Stimulated activated CD4-positive, alpha-beta T cell treated with anti-CD3 and anti-CD28 coated beads, Interleukin-15, amount 100 ng/mL, for 48 hours (primary cell): ENCODE data around the gene CDYL.

Experiments
- DNase-seq, 2 donors: peaks; one replicate each; pipeline ENCODE4 v3.0.0-alpha.2; 2020; ENCODE audit warnings: low read depth in 2 of 2

Gene CDYL

GRCh38 chr6:4964675-4965561, 188.7 kb downstream of the CDYL start:
- no peak for DNase-seq

- DNase-seq, result no peak
Measured at GRCh38 chr6:4965562-4966389, 189.6 kb downstream of the CDYL start.

- no peak for DNase-seq
Measured at GRCh38 chr6:4967301-4968030, 191.3 kb downstream of the CDYL start.

- DNase-seq, result no peak
Measured at GRCh38 chr6:4969609-4970285, 193.5 kb downstream of the CDYL start.

DNA sequence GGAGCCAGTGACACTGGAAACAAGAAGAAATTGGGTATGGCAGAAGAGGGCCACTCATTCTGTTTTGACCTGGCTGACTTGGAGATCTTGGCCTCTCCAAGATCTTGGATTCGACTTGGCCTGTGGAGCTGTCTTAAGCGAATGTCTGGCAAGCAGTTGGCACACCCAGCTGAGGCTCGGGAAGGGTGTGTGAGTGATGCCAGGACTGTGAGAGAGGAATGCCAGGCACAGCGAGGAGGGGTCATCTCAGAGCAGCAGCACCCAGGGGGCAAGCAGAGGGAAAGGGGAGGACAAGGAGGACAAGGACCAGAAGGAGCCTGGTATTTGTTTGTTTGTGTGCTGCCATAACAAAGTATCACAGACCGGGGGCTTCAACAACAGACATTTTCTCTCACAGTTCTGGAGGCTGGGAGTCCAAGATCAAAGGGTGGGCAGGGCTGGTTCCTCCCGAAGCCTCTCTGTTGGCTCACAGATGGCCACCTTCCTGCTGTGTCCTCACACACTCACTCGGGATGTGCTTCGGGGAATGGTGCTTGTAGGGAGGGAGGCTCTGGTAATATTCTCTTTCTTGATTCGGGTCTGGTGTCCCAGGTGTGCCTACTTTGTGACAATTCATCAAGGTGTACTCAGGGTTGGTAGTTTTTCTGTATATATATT, 194.7 kb downstream of the CDYL start:
- no peak for DNase-seq

DNA sequence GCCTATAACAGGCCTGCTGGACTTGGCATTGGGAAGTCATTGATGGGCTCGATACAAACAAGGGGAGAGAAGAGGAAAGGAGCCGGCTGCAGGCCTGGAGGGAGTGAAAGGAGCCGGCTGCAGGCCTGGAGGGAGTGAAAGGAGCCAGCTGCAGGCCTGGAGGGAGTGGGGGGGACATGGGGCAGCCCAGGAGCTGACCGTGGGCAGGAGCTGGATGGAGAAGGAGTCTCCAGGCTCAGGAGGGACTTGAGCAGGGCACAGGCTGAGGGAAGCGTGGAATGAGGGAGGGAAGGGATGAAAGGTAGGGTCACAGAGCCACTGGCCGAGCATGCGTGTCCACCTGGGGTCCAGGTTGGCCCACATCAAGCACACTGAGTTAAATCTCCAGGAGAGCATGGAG, 195.6 kb downstream of the CDYL start:
- no peak for DNase-seq

DNA sequence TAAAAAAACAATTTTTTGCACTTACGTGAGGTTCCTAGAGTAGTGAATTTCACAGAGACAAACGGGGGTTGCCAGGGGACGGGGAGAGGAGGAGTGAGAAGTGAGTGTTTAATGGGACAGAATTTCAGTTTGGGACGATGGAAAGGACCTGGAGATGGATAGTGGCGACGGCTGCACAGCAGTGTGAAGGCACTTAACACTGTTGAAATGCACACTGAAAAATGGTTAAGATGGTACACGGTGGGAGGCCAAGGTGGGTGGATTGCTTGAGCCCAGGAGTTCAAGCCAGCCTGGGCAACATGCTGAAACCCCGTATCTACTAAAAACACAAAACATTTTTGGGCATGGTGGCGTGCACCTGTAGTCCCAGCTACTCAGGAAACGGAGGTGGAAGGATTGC, 196.2 kb downstream of the CDYL start:
- no peak for DNase-seq

- DNase-seq, result no peak
Measured at GRCh38 chr6:4973415-4973814, 197.2 kb downstream of the CDYL start.

DNA sequence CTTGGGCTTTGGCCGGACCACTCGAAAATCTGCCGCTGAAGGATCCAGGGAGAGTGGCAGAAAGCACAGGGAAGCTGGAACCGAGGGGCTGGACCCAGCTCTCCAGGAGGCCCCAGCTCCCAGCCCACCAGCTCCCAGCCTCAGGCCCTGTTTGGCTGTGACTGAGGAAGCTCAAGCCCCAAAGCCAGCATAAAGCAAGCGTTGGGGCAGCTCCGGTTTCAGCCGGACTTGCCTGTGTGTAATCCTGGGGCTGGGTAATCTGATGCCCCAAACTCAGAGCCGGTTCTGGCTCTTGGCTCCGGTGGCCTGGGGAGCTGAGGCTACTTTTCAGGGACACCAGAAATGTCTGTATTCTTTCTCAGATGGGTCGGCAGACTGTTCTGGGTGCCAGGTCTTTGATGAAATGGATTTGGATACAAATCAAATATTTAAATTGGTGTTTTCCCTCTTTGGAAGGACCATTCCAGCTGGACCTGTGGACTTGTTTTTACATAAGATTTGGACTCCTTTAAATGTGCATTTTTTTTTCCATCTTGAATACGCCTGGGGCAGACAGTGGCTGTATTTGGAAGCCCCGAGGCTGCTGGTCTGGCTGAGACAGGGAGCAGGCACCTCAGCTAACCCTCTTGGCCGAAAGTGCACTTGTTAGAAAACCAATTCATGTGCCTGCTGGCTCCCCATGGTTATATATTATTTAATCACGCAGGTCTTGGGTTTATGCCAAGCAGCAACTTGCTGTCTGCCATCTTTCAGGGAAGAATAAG, 198.0 kb downstream of the CDYL start:
- DNase-seq, result no peak

DNA sequence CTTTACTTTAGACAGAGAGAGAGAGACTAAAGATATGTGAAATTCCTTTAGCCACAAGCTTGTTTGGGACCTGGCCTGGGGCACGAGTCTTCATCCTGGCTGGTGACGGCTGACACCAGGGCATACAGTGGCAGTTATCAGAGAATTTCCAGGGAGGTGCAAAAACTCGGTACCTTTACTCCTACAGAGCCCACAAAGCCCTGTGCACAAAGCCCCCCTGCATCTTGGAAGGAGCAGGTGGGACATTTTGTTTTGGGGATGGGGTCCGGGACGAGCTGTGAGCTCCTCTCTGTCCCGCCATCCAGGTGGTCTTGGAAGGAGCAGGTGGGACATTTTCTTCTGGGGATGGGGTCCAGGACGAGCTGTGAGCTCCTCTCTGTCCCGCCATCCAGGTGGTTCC, 198.8 kb downstream of the CDYL start:
- DNase-seq, result no peak

DNA sequence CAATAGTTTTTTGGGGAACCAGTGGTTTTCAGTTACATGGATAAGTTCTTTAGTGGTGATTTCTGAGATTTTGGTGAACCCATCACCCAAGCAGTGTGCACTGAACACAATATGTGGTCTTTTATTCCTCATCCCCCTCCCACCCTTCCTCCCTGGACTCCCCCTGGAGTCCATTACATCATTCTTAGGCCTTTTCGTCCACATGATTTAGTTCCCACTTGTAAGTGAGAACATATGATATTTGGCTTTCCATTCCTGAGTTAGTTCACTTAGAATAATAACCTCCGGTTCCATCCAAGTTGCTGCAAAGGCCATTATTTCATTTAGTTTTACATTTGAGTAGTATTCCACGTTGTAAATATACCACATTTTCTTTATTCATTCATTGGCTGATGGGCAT, 199.3 kb downstream of the CDYL start:
- no peak for DNase-seq

- DNase-seq, result no peak
Measured at GRCh38 chr6:4977468-4977867, 201.3 kb downstream of the CDYL start.

GRCh38 chr6:4979426-4979825, 203.2 kb downstream of the CDYL start:
- no peak for DNase-seq

DNA sequence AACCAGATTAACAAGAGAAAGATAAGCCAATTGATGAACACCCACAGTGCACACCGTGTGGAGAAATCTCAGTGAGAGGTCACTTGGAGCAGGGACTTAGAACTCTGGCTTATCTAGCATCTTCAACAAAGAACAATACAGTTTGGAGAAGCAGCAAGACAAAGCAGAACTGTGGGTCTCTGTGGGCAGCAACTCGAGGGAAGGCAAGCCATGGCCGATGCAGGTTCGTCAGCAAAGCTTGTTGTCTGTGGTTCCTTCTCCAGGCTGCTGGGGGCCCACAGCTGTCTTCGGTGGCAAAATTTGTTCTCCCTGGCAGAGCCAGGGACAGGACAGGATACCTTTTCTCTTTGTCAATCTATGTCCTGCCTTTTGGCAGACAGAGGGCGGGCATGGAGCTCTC, 205.6 kb downstream of the CDYL start:
- DNase-seq, result no peak

- no peak for DNase-seq
Measured at GRCh38 chr6:4983322-4983721, 207.1 kb downstream of the CDYL start.

GRCh38 chr6:4986999-4987398, 210.8 kb downstream of the CDYL start:
- DNase-seq, result no peak

GRCh38 chr6:4987432-4987831, 211.2 kb downstream of the CDYL start:
- no peak for DNase-seq

DNA sequence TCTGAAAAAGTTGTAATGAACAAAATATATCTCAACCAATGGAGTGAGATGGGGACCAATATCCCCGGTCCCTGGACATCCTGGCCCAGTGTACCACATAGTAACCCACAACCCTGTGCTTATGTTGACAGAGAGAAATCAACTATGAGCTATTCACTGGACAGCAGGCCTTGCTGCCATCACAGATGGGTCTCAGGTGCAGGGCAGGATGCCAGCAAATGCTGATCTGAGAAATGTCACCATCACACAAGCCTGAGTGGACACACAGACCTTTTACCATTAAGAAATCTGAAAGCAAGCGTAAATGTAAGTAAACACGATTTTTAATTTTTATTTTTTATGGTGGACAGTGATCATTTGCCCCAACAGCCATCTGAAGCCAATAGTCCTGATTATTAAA, 218.5 kb downstream of the CDYL start:
- no peak for DNase-seq

- DNase-seq, result no peak
Measured at GRCh38 chr6:4997862-4998261, 221.7 kb downstream of the CDYL start.

GRCh38 chr6:4999586-4999985, 223.4 kb downstream of the CDYL start:
- no peak for DNase-seq
